MG63 (cell line): Measurements from ENCODE around the gene GFOD2. TPM values are rescaled to one million over a fixed set of nuclear protein-coding genes. Genes with fewer than 3 reads are reported as not detected.

Source experiments
- DNase-seq: peaks from one replicate; pipeline ENCODE4 v3.0.0-alpha.2; 2020
- H3K27me3 ChIP-seq: fragments of 250-450 bp; sonication (Bioruptor Pico); 2 replicates; pipeline ENCODE4 v1.5.1; 2020; ENCODE audit warnings: mild to moderate bottlenecking, moderate library complexity
- H3K36me3 ChIP-seq: fragments of 250-450 bp; sonication (Bioruptor Pico); 2 replicates; pipeline ENCODE4 v1.5.1; 2020; ENCODE audit warnings: mild to moderate bottlenecking, moderate library complexity
- H3K4me3 ChIP-seq: fragments of 250-450 bp; sonication (Bioruptor Pico); 2 replicates; pipeline ENCODE4 v1.5.1; 2020; ENCODE audit warnings: mild to moderate bottlenecking, moderate library complexity
- H3K9me3 ChIP-seq: fragments of 250-450 bp; sonication (Bioruptor Pico); 2 replicates; pipeline ENCODE4 v1.5.1; 2020; ENCODE audit warnings: mild to moderate bottlenecking, moderate library complexity
- total RNA-seq: library from RNA; depleted of rRNA; stranded (reverse); fragments of >200 nt; shearing (Covaris generic); gene quantifications from 2 replicates; pipeline ENCODE4 v1.2.3, GENCODE V29; 2014; ENCODE audit warnings: low replicate concordance

The GFOD2 gene
- total RNA-seq, 1 experiment from 2014 or later, result 13.4 TPM

- no peak for DNase-seq
- no peaks in the 10 kb centered on the region for H3K9me3 ChIP-seq
- H3K36me3 ChIP-seq, result no peaks in the 10 kb centered on the region
- no peak overlapping the region for H3K4me3 ChIP-seq
- H3K27me3 ChIP-seq, result no peaks in the 10 kb centered on the region
Measured at GRCh38 chr16:67668495-67669157, 50.5 kb downstream of the GFOD2 start.

DNA sequence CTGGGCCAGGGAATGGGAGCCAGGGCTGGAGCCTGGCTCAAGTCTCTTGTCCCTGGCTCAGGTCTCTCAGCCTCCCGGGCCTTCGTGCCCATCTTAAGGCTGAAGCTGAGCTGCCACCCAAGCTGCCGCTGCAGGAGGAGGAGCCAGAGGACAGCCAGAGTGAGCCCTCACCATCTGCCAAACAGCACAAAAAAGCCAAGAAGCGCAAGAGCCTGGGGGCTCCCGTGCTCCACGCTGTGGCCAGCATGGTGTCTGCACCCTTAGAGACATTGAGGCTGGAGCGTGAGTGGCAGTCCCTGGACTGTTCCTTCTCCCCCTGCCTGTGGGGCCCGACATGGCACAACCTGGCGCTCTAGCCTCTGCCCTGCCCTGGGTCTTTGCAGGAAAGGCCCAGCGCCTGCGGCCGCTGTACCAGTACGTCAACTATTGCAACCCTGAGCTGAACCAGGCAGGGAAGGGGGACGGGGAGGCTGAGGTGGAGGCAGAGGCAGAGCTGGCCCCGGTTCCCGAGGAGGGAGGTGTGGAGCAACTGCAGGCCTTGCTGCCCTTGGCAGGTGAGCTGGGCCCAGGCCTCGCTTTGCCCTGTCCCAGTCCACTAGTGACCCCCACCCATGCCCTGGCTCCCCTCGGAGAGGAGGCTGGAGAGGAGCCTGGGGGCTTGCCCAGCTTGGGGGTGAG, 51.2 kb downstream of the GFOD2 start:
- peak; percentile 76 for DNase-seq
- no peaks in the 10 kb centered on the region for H3K36me3 ChIP-seq
- H3K27me3 ChIP-seq, result no peaks in the 10 kb centered on the region
- H3K4me3 ChIP-seq, result no peak overlapping the region
- no peaks in the 10 kb centered on the region for H3K9me3 ChIP-seq

DNA sequence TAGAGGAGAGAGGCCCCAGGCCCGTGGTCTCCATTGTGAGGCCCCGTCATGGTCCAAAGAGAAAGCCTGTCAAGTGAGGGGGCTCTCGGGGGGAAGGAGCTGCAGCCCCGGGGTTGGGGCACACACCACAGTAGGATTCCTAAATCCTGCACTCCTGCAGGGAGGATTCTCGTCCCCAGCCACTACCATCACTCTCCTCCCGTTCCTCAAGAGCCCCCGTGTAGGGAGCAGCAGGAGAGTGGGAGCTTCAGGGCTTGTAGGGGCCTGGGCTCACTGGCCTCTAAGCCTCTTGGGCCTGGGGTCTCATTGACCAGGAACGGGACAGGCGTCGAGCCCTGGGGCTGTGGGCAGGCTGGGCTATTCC, 51.7 kb downstream of the GFOD2 start:
- no peak for DNase-seq
- H3K36me3 ChIP-seq, result no peaks in the 10 kb centered on the region
- H3K4me3 ChIP-seq, result no peak overlapping the region
- no peaks in the 10 kb centered on the region for H3K27me3 ChIP-seq
- H3K9me3 ChIP-seq, result no peaks in the 10 kb centered on the region

DNA sequence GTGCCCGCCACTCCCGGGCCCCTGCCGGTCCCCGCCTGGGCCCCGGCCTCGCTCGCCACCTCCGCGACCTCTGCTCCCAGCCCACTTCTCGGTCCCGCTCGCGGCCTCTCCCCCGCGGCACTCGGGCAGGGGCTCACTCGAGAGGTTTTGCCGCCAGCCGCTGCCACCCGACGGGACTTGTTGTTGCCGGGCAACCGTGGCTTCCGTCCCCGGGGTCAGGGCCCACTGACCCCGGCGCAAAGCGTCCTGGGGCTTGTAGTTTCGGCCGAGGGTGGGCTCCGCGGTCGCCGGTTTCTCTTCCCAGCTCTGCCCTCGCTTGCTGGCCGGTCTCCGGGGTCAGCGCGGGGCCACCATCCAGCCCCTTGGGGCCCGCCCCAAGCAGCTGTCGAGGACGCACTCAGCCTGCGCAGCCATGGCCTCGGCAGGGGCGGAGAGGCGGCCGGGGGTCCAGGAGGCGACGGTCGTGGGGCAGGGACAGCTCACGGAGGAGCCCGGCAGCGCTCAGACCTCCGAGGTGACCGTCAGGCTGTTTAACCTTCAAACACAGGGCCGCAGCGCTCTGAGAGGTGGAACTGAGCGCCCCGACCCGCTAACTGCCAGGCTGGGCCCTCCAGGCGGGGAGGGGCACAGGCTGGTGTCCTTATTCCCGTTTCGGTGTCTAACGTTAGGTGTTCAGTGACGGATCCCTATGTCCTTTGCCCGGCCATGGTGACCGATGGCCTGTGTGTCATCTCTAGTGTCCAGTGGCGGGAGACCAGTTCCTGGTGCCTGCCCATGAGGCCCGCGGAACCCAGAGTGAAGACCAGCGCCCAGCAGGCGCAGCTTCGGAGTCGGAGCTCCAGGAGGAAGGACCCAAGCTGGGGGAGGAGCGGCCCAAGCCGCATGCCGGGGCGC, 52.3 kb downstream of the GFOD2 start, which contains the start of the genes C16orf86 and ENKD1:
TSS of gene C16orf86 (plus strand) at position 256 of the 894 bp plus-strand sequence. CDS start at position 413, 157 bp downstream.
TSS of gene ENKD1 (minus strand) at position 192 of the 894 bp plus-strand sequence. CDS start 308 bp downstream, outside the sequence.
- peak; percentile 66 for DNase-seq
- Histone ChIP-seq H3K36me3 (no peaks in the 10 kb centered on the region), H3K4me3 (peak within 1 kb of the TSS; percentile 59), H3K27me3 (no peaks in the 10 kb centered on the region), H3K9me3 (no peaks in the 10 kb centered on the region)

DNA sequence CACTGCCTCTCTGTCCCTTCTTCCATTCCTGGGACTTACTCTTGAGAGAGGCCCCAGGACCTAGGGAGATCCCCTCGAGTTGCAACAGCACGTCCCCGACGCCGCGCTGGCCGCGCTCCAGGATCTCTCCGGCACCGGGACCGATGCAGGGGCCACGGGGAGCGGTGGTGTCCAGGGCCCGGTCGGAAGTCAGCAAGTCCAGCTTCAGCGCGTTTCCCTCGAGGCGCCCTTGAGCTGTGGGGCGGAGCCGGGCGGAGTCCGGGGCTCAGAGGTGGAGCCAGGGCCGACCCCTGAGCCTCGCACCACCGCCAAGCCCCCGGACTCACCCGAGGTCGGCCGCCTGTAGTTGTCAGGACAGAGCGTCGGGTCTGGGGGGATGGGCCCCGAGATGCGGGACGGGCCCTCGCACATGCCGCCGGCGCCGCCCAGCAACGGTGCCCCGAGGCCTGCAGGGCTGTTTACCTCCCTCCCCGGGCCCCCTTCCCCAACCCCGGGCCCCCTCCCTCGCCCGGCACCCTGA, 53.0 kb downstream of the GFOD2 start:
- peak; percentile 24 for DNase-seq

GRCh38 chr16:67665598-67665997, 53.5 kb downstream of the GFOD2 start:
- Histone ChIP-seq H3K27me3 (no peaks in the 10 kb centered on the region), H3K4me3 (peak overlapping the region; percentile 59), H3K36me3 (no peaks in the 10 kb centered on the region), H3K9me3 (no peaks in the 10 kb centered on the region)
- DNase-seq, result no peak

More for the DNA sequence above, 53.0 kb downstream of the GFOD2 start:
- H3K9me3 ChIP-seq, result no peaks in the 10 kb centered on the region
- peak overlapping the region; percentile 59 for H3K4me3 ChIP-seq
- no peaks in the 10 kb centered on the region for H3K27me3 ChIP-seq
- H3K36me3 ChIP-seq, result no peaks in the 10 kb centered on the region

DNA sequence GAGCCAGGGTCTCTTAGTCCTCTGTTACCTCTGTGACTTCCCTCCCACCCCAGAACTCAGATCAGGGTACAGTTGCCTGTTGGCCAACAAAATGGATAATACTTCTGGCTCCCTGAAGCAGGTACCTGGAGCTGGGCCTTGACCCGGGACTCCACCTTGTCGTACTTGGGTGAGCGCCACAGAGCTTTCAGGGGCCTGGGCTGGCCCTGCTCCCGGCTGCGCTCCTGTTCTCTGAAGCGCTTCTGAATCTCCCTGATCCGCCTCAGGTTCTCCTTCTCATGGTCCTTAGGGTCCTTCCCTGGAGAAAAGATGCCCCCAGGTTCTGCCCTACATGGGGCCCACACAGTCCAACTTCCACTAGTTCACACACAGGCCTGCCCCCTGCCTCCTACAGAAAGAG, 54.2 kb downstream of the GFOD2 start:
- DNase-seq, result no peak
- no peaks in the 10 kb centered on the region for H3K27me3 ChIP-seq
- no peak overlapping the region for H3K4me3 ChIP-seq
- H3K9me3 ChIP-seq, result no peaks in the 10 kb centered on the region
- no peaks in the 10 kb centered on the region for H3K36me3 ChIP-seq

DNA sequence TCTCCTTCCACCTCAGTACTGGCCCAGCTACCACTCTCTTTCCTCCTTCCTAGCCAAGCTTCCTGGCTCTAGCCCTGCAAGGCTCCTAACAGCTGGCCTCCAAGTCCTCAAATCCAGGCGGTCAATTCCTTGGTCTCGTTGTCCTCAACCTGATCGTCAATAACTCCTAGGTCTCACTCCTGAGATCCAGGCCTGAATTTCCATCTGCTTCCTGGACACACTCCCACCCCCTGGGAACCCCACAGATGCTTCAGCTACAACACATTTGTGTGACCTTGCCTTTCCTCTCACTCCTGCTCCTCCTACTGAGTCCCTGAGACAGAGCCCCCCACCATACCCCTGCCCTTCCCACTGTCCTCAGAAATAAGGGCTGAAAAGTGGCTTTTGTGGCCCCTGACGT, 54.9 kb downstream of the GFOD2 start:
- Histone ChIP-seq H3K4me3 (no peak overlapping the region), H3K9me3 (no peaks in the 10 kb centered on the region), H3K27me3 (no peaks in the 10 kb centered on the region), H3K36me3 (no peaks in the 10 kb centered on the region)
- DNase-seq, result no peak

DNA sequence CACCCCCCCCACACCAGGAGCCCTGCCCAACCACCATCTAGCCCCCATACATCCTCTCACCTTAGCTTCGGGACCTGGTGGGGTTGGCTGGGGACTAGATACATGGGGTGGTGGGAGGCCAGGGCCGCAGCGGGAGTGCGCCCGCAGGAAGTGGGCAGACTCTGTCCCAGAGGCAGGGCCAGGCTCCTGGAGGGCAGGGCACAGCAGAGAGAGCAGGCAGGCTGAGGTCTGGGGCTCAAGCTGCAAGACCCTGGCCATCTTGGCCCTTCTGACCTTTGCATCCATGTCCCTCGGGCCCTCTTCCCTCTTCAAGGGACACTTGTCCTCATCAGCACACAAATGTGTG, 55.3 kb downstream of the GFOD2 start:
- Histone ChIP-seq H3K9me3 (no peaks in the 10 kb centered on the region), H3K36me3 (no peaks in the 10 kb centered on the region), H3K4me3 (no peak overlapping the region), H3K27me3 (no peaks in the 10 kb centered on the region)
- DNase-seq, result no peak

DNA sequence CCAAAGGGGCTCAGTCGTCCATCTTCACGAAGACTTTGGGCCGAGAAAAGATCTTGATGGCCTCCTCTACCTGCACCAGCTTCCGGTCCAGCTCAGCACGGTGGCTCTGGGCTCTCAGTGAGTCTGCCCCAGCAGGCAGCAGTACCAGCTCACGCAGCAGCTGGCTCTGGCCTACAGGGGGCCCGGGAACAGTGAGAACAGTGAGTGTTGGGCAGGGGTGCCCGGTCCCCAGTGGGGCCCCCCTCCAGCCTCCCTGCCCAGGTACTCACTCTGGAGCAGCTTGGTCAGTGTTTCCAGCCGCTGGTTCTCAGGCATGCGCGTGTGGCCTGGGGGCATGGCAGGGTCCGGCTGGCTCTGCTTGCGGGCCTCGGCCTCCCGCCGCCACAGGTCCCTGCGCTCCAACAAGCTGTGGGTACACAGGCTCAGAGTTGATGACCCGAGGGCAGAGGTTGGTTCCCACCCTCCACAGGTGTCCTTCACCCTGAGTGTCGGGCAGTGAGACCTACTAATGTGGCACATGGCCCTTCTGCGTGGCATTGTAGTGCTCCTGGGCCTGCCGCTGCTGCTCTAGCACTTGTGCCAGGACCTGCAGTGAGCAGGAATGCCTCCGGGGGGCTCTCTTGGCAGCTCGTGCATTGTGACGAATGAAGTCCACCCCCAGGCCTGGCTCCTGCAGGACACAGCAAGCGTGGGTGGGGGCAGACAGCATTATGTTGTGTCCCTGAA, 55.8 kb downstream of the GFOD2 start:
- H3K9me3 ChIP-seq, result no peaks in the 10 kb centered on the region
- no peak for DNase-seq
- H3K27me3 ChIP-seq, result no peaks in the 10 kb centered on the region
- no peak overlapping the region for H3K4me3 ChIP-seq
- no peaks in the 10 kb centered on the region for H3K36me3 ChIP-seq

DNA sequence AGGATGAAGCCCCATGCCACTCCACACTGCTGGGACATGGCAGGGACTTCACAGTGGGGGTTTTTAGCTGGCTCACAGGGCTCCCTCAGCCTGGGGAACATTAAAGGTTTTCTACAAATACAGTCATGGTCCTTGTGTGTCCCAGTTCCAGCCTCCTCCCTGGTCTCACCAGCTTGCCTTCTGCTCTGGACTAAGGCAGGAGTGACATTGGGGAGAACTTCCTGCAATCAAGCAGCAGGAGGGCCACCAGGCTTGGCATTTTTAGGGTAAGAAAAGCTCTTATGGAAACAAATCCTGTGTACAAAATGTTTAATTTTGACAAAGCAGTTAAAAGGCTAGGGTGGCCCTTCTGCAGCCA, 56.5 kb downstream of the GFOD2 start:
- Histone ChIP-seq H3K36me3 (no peaks in the 10 kb centered on the region), H3K9me3 (no peaks in the 10 kb centered on the region), H3K4me3 (no peak overlapping the region), H3K27me3 (no peaks in the 10 kb centered on the region)
- DNase-seq, result no peak

GRCh38 chr16:67661886-67662652, 57.0 kb downstream of the GFOD2 start:
- Histone ChIP-seq H3K36me3 (no peaks in the 10 kb centered on the region), H3K27me3 (no peaks in the 10 kb centered on the region)
- no peak for DNase-seq

GRCh38 chr16:67661101-67661761, 57.9 kb downstream of the GFOD2 start:
- no peaks in the 10 kb centered on the region for H3K9me3 ChIP-seq
- no peaks in the 10 kb centered on the region for H3K36me3 ChIP-seq
- H3K4me3 ChIP-seq, result no peak overlapping the region
- DNase-seq, result no peak
- H3K27me3 ChIP-seq, result no peaks in the 10 kb centered on the region

More at GRCh38 chr16:67661886-67662652, 57.0 kb downstream of the GFOD2 start:
- Histone ChIP-seq H3K9me3 (no peaks in the 10 kb centered on the region), H3K4me3 (no peak overlapping the region)

DNA sequence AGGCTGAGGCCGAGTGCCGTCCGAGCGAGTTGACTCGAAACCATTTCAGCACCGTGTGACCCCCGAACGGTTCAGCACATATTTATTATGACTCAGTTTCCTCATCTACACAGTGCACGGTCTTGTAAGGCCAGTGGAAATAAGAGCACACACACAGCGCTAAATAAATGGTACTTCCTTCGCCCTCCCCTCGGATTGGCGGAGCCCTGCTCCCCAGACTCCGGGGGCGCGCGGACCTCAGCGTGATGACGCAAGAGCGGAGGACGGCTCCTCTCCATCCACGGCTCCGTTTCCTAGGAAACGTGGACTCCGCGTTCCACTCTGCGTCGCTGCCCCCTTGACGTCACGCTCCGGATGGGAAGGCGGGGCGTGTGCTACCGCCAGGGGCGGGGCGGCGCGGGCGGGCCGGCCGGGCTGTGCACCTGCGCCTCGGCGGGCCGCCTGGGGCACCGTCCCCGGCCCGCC, 58.5 kb downstream of the GFOD2 start, which contains the start of gene PARD6A:
TSS of gene PARD6A (plus strand) at position 397 of the 465 bp plus-strand sequence. CDS start 79 bp downstream, outside the sequence.
- H3K36me3 ChIP-seq, result no peaks in the 10 kb centered on the region
- H3K4me3 ChIP-seq, result peak within 1 kb of the TSS; percentile 78
- no peaks in the 10 kb centered on the region for H3K27me3 ChIP-seq
- DNase-seq, result peak; percentile 78
- H3K9me3 ChIP-seq, result no peaks in the 10 kb centered on the region
